ENCODE results near the gene KMT2E. TPM values are rescaled to one million over a fixed set of nuclear protein-coding genes. Genes with fewer than 3 reads are reported as not detected.

The KMT2E gene
- total RNA-seq, 1 donor from 2014 or later, result 62.5 TPM

- no peaks in the 10 kb centered on the region for H3K9me3 ChIP-seq (ENCODE audit: insufficient read depth, low read depth, low read length)
- FAIRE-seq (no peak), DNase-seq (ENCODE audit: low read depth) (no peak)
- H4K20me1 ChIP-seq (ENCODE audit: insufficient read depth, low read length), result peaks cover 12% of the 10 kb centered on the region
- Mint-ChIP-seq H3K4me3 (ENCODE audit: unreplicated experiment) (no peak overlapping the region), H3K4me1 (ENCODE audit: low read depth, unreplicated experiment) (peaks cover 4% of the 10 kb centered on the region), H3K27ac (ENCODE audit: unreplicated experiment) (no peak overlapping the region), H3K9me3 (ENCODE audit: unreplicated experiment) (no peaks in the 10 kb centered on the region), H3K36me3 (ENCODE audit: low read depth, unreplicated experiment) (peaks cover 9% of the 10 kb centered on the region), H3K27me3 (ENCODE audit: low read depth, unreplicated experiment) (no peaks in the 10 kb centered on the region)
- no peak overlapping the region for H3K4me2 ChIP-seq (ENCODE audit: low read length)
- no peak overlapping the region for H3K9ac ChIP-seq (ENCODE audit: low read length)
- H3K4me3 ChIP-seq (ENCODE audit: insufficient read depth, low read depth, low read length), result no peak overlapping the region
- no peak overlapping the region for H3K27ac ChIP-seq (ENCODE audit: low read depth, low read length)
- TF ChIP-seq EZH2 (IDR thresholded peaks at IDR 0.05; ENCODE audit: insufficient read depth, low read length) (no peak), CTCF (IDR thresholded peaks at IDR 0.05; ENCODE audit: insufficient read depth, low read depth, low read length) (no peak)
- H3K36me3 ChIP-seq (ENCODE audit: insufficient read depth, low read length), result peaks cover 6% of the 10 kb centered on the region
- H2AFZ ChIP-seq (ENCODE audit: low read depth, low read length), result no peak overlapping the region
- H3K4me1 ChIP-seq (ENCODE audit: insufficient read depth, low read length), result no peaks in the 10 kb centered on the region
- no peaks in the 10 kb centered on the region for H3K79me2 ChIP-seq (ENCODE audit: insufficient read depth, low read length)
- no peaks in the 10 kb centered on the region for H3K27me3 ChIP-seq (ENCODE audit: insufficient read depth, low read length)
Observed at GRCh38 chr7:105118612-105119600, 104.9 kb downstream of the KMT2E start.

DNA sequence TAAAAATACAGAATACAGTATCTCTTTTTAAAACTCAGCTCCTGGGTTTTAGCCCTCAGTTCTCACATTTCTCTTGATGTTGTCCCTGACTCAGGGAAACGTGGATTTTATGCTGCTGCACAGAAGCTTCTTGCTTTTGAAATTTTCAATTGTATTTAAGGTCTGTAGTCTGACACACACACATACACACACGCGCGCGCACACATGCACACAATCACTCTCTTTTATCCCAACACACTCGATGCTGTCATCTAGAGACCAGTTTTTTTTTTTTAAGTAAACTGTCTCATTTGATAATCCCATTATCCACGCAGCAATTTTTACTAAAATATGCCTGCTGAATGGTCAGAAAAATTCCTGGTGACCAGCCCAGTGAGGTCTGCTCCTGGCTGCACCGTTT, 108.6 kb downstream of the KMT2E start:
- peaks cover 8% of the 10 kb centered on the region for H4K20me1 ChIP-seq (ENCODE audit: insufficient read depth, low read length)
- H3K9ac ChIP-seq (ENCODE audit: low read length), result no peak overlapping the region
- no peak overlapping the region for H3K27ac Mint-ChIP-seq (ENCODE audit: unreplicated experiment)
- no peak for FAIRE-seq
- no peak overlapping the region for H3K27ac ChIP-seq (ENCODE audit: low read depth, low read length)
- TF ChIP-seq EZH2 (IDR thresholded peaks at IDR 0.05; ENCODE audit: insufficient read depth, low read length), result no peak
- no peak for TF ChIP-seq CTCF (IDR thresholded peaks at IDR 0.05; ENCODE audit: insufficient read depth, low read depth, low read length)
- H3K36me3 ChIP-seq (ENCODE audit: insufficient read depth, low read length), result peaks cover 5% of the 10 kb centered on the region
- H3K4me2 ChIP-seq (ENCODE audit: low read length), result no peak overlapping the region
- H3K4me1 Mint-ChIP-seq (ENCODE audit: low read depth, unreplicated experiment), result peaks cover 12% of the 10 kb centered on the region
- no peaks in the 10 kb centered on the region for H3K27me3 ChIP-seq (ENCODE audit: insufficient read depth, low read length)
- H3K27me3 Mint-ChIP-seq (ENCODE audit: low read depth, unreplicated experiment), result no peaks in the 10 kb centered on the region
- H3K36me3 Mint-ChIP-seq (ENCODE audit: low read depth, unreplicated experiment), result peaks cover 22% of the 10 kb centered on the region
- H3K4me3 ChIP-seq (ENCODE audit: insufficient read depth, low read depth, low read length), result no peak overlapping the region
- H3K79me2 ChIP-seq (ENCODE audit: insufficient read depth, low read length), result no peaks in the 10 kb centered on the region
- H3K4me1 ChIP-seq (ENCODE audit: insufficient read depth, low read length), result no peaks in the 10 kb centered on the region
- no peak overlapping the region for H3K4me3 Mint-ChIP-seq (ENCODE audit: unreplicated experiment)
- H3K9me3 ChIP-seq (ENCODE audit: insufficient read depth, low read depth, low read length), result no peaks in the 10 kb centered on the region
- no peak overlapping the region for H2AFZ ChIP-seq (ENCODE audit: low read depth, low read length)
- H3K9me3 Mint-ChIP-seq (ENCODE audit: unreplicated experiment), result no peaks in the 10 kb centered on the region
- DNase-seq (ENCODE audit: low read depth), result no peak

GRCh38 chr7:105125745-105126144, 111.7 kb downstream of the KMT2E start:
- TF ChIP-seq EZH2 (IDR thresholded peaks at IDR 0.05; ENCODE audit: insufficient read depth, low read length) (no peak), CTCF (IDR thresholded peaks at IDR 0.05; ENCODE audit: insufficient read depth, low read depth, low read length) (no peak)
- H3K79me2 ChIP-seq (ENCODE audit: insufficient read depth, low read length), result peaks cover 3% of the 10 kb centered on the region
- DNase-seq (ENCODE audit: low read depth) (no peak), FAIRE-seq (no peak)
- no peaks in the 10 kb centered on the region for H3K9me3 Mint-ChIP-seq (ENCODE audit: unreplicated experiment)
- no peak overlapping the region for H3K9ac ChIP-seq (ENCODE audit: low read length)
- no peak overlapping the region for H2AFZ ChIP-seq (ENCODE audit: low read depth, low read length)
- H3K27ac ChIP-seq (ENCODE audit: low read depth, low read length), result no peak overlapping the region
- H3K27ac Mint-ChIP-seq (ENCODE audit: unreplicated experiment), result no peak overlapping the region
- H3K4me1 Mint-ChIP-seq (ENCODE audit: low read depth, unreplicated experiment), result peaks cover 17% of the 10 kb centered on the region
- peaks cover 5% of the 10 kb centered on the region for H3K36me3 ChIP-seq (ENCODE audit: insufficient read depth, low read length)
- no peak overlapping the region for H3K4me3 ChIP-seq (ENCODE audit: insufficient read depth, low read depth, low read length)
- H3K4me2 ChIP-seq (ENCODE audit: low read length), result no peak overlapping the region
- no peak overlapping the region for H3K4me3 Mint-ChIP-seq (ENCODE audit: unreplicated experiment)
- peaks cover 16% of the 10 kb centered on the region for H4K20me1 ChIP-seq (ENCODE audit: insufficient read depth, low read length)
- H3K36me3 Mint-ChIP-seq (ENCODE audit: low read depth, unreplicated experiment), result peaks cover 26% of the 10 kb centered on the region
- H3K4me1 ChIP-seq (ENCODE audit: insufficient read depth, low read length), result no peaks in the 10 kb centered on the region
- H3K27me3 Mint-ChIP-seq (ENCODE audit: low read depth, unreplicated experiment), result no peaks in the 10 kb centered on the region
- H3K27me3 ChIP-seq (ENCODE audit: insufficient read depth, low read length), result no peaks in the 10 kb centered on the region
- H3K9me3 ChIP-seq (ENCODE audit: insufficient read depth, low read depth, low read length), result no peaks in the 10 kb centered on the region
